Amygdala (tissue), 56 donors: Measurements from ENCODE around the gene DYNLT2B.
"Not testable (repeated sequence)": the region's sequence is repeated elsewhere in the genome, so short reads cannot be mapped to it uniquely, and the experiment has no call there.

Source experiments
- DNase-seq, 56 donors: peaks; one replicate each; lab custom pipeline; 2025; lab: John Stamatoyannopoulos, UW

DYNLT2B gene

GRCh38 chr3:196317687-196318467 lies at the start of gene DYNLT2B:
Gene DYNLT2B, minus strand, starts transcription at chr3:196318240. Its CDS starts 88 bp downstream, at chr3:196318152.
- peak; percentile 50 to 90 (median 78) for DNase-seq

DNA sequence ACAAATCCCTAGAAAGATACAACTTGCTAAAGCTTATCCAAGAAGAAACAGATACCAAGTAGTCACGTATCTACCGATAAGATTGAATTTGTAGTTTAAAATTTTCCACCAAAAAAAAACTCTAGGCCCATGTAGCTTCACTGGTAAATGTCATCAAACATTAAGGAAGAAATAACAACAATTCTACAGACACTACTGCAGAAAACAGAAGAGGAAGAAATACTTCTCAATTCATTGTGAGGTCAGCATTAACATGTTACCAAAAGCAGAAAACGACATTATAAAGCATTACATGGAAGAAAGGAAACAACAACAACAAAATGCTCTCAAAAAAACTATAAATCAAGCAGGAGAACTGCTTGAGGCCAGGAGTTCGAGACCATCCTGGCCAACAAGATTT lies 47.7 kb upstream of the DYNLT2B start:
- DNase-seq: no peak

- no peak for DNase-seq
These were observed 42.5 kb upstream of the DYNLT2B start for GRCh38 chr3:196360586-196360985.

GRCh38 chr3:196358540-196358939 lies 40.5 kb upstream of the DYNLT2B start:
- DNase-seq: not testable (repeated sequence)

GRCh38 chr3:196357905-196358304 lies 39.9 kb upstream of the DYNLT2B start:
- no peak for DNase-seq

GRCh38 chr3:196356556-196356955 lies 38.5 kb upstream of the DYNLT2B start:
- no peak for DNase-seq

GRCh38 chr3:196355668-196356067 lies 37.6 kb upstream of the DYNLT2B start:
- no peak for DNase-seq

- DNase-seq: no peak
These were observed 36.1 kb upstream of the DYNLT2B start for GRCh38 chr3:196354132-196354531.

- no peak for DNase-seq
These were observed 33.5 kb upstream of the DYNLT2B start for GRCh38 chr3:196351541-196351940.

GRCh38 chr3:196350067-196350466 lies 32.0 kb upstream of the DYNLT2B start:
- DNase-seq: no peak

DNA sequence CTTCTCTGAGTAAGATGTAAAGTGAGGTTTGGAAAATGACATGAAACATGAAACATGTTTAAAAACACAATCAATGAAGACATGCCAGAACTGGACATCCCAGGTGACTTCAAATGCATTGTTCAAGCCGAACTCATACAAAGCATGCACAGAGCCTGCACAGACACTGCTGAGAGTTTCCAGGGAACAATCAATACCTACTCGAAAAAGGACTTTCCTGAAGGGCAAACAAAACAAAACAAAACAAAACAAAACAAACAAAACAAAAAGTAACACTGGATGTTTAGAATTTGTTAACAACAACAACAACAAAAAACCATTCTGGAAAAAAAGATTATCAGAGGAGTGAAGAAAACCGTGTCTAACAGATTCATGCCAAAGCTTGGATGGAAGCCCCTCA lies 30.7 kb upstream of the DYNLT2B start:
- DNase-seq: no peak

- DNase-seq: no peak
These were observed 26.6 kb upstream of the DYNLT2B start for GRCh38 chr3:196344663-196345062.

DNA sequence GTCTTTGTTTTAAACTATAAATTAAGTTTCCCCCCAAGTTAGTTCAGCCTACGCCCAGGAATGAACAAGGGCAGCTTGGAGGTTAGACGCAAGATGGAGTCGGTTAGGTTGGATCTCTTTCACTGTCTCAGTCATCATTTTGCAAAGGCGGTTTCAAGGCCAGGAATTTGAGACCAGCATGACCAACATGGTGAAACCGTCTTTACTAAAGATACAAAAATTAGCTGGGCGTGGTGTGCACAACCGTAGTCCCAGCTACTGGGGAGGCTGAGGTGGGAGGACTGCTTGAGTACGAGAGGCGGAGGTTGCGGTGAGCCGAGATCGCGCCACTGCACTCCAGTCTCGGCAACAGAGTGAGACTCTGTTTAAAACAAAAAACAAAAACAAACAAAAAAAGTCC lies 25.9 kb upstream of the DYNLT2B start:
- DNase-seq: not testable (repeated sequence)

GRCh38 chr3:196341137-196341536 lies 23.1 kb upstream of the DYNLT2B start:
- DNase-seq: no peak

- no peak for DNase-seq
These were observed 22.4 kb upstream of the DYNLT2B start for GRCh38 chr3:196340466-196340865.

GRCh38 chr3:196339493-196340254 lies 21.6 kb upstream of the DYNLT2B start:
- DNase-seq: no peak

DNA sequence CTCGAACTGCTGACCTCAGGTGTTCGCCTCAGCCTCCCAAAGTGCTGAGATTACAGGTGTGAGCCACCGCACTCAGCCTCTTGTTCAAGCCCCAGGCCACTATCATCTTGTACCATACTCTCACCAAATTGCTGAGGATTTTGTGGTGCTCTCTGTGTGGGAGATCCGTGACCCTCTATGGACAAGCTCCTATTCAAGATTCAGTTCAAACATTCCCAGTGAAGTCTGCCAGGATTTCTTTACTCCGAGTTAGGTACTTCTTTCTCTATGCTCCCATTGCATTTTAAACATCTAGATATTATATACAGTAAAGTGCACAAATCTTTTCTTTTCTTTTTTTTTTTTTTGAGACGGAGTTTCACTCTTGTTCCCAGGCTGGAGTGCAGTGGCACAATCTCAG lies 21.0 kb upstream of the DYNLT2B start:
- no peak for DNase-seq

GRCh38 chr3:196336319-196337145 lies 18.5 kb upstream of the DYNLT2B start:
- no peak for DNase-seq

DNA sequence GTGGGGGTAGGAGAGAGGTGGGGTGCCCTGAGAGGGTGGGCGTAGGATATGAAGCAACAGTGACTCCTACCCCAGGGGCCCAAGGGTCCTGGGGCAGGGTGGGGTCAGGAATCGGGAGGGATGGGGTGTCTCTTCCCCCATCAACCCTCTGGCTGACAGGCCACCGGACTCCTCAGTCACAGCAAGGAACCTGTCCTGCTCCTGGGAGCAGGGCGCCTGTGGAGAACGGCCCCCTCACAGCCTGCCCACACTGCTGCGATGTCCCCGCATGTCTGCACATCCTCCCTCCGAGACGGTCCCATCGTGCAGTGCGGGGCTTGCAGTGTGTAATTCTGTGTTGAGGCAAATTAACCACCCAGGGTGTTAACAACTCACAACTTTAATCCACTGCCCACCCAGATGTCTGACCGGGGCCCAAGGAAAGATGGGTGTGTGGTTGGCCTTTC lies 17.5 kb upstream of the DYNLT2B start:
- no peak for DNase-seq

DNA sequence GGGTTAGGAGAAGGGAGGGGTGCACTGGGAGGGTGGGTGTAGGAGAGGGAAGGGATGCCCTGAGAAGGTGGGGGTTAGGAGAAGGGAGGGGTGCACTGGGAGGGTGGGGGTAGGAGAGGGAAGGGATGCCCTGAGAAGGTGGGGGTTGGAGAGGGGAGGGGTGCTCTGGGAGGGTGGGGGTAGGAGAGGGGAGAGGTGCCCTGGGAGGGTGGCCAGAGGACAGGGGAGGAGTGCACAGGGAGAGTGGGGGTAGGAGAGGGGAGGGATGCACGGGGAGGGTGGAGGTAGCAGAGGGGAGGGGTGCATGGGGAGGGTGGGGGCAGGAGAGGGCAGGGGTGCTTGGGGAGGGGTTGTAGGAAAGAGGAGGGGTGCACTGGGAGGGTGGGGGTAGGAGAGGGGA lies 16.9 kb upstream of the DYNLT2B start:
- DNase-seq: no peak

DNA sequence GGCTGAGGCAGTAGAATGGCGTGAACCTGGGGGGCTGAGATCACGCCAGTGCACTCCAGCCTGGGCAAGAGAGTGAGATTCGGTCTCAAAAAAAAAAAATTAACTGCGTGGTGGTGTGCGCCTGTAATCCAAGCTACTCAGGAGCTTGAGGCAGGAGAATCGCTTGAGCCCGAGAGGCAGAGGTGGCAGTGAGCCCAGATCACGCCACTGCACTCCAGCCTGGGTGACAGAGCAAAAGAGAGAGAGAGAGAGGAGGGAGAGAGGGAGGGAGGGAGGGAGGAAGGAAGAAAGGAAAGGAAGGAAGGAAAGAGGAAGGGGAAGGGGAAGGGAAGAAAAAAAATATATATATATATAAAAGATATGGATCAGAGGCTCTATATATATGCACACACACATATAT lies 14.1 kb upstream of the DYNLT2B start:
- no peak for DNase-seq
